ENCODE results near the gene ADCY2. TPM values are rescaled to one million over a fixed set of nuclear protein-coding genes. Genes with fewer than 3 reads are reported as not detected.

ADCY2 gene
- total RNA-seq, 1 experiment from 2014 or later: 31.3 TPM

DNA sequence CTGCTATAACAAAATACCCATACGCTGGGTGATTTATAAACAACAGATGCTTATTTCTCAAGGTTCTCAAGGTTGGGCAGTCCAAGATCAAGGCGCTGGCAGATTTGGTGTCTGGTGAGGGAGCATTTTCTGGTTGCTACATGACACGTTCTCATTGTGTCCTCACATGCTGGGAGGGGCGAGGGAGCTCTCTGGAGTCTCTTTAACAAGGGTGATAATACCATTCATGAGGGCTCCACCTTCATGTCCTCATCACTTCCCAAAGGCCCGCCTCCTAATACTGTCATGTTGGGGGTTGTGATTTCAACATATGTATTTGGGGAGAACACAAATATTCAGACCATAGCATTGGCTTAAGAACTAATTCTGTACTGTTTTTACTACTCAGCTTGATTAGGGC, 450.4 kb downstream of the ADCY2 start:
- Histone ChIP-seq H3K27me3 (ENCODE audit: insufficient read depth, low read length) (peaks cover 4% of the 10 kb centered on the region), H2AFZ (ENCODE audit: low read length) (no peak overlapping the region), H3K79me1 (ENCODE audit: insufficient read depth, low read depth, low read length, poor library complexity, severe bottlenecking) (no peaks in the 10 kb centered on the region), H4K91ac (ENCODE audit: insufficient read length, low read depth, low read length) (no peak overlapping the region), H4K20me1 (ENCODE audit: control insufficient read depth, insufficient read depth, insufficient read length) (no peaks in the 10 kb centered on the region), H3T11ph (ENCODE audit: low read length) (no peak overlapping the region), H3K18ac (ENCODE audit: insufficient read length, low read depth, low read length) (no peak overlapping the region), H3K9me3 (ENCODE audit: control insufficient read depth, low read depth, low read length) (no peaks in the 10 kb centered on the region), H3K23me2 (ENCODE audit: insufficient read length, low read depth, low read length, poor library complexity, severe bottlenecking) (peaks cover 12% of the 10 kb centered on the region), H2AK5ac (ENCODE audit: insufficient read length, low read length) (no peak overlapping the region), H2BK5ac (ENCODE audit: insufficient read length, low read length) (no peak overlapping the region), H2BK15ac (ENCODE audit: low read depth, low read length) (no peak overlapping the region), H3K27ac (ENCODE audit: insufficient read length, low read depth, low read length) (no peak overlapping the region), H3K4ac (ENCODE audit: low read depth, low read length) (no peak overlapping the region), H3K23ac (ENCODE audit: insufficient read length, low read depth, low read length) (no peak overlapping the region), H2BK12ac (ENCODE audit: insufficient read length, low read depth, low read length) (no peak overlapping the region), H2BK20ac (ENCODE audit: low read depth, low read length, poor library complexity, severe bottlenecking) (no peak overlapping the region), H3K9ac (ENCODE audit: extremely low read depth, insufficient read length, low read length) (no peak overlapping the region), H3K56ac (ENCODE audit: insufficient read length, low read depth, low read length) (no peak overlapping the region), H4K5ac (ENCODE audit: insufficient read length, low read depth, low read length) (no peak overlapping the region), H3K79me2 (ENCODE audit: insufficient read depth, low read length) (no peaks in the 10 kb centered on the region), H3K14ac (ENCODE audit: insufficient read depth, low read length) (no peak overlapping the region), H3K4me1 (ENCODE audit: insufficient read depth, low read length) (no peaks in the 10 kb centered on the region), H3K4me2 (ENCODE audit: insufficient read depth, insufficient read length, low read length) (no peak overlapping the region), H2BK120ac (ENCODE audit: low read depth, low read length, poor library complexity, severe bottlenecking) (no peak overlapping the region), H4K8ac (replicated peaks; ENCODE audit: insufficient read length, low read depth, low read length) (no peak overlapping the region)
- TF ChIP-seq, protein P1, sequence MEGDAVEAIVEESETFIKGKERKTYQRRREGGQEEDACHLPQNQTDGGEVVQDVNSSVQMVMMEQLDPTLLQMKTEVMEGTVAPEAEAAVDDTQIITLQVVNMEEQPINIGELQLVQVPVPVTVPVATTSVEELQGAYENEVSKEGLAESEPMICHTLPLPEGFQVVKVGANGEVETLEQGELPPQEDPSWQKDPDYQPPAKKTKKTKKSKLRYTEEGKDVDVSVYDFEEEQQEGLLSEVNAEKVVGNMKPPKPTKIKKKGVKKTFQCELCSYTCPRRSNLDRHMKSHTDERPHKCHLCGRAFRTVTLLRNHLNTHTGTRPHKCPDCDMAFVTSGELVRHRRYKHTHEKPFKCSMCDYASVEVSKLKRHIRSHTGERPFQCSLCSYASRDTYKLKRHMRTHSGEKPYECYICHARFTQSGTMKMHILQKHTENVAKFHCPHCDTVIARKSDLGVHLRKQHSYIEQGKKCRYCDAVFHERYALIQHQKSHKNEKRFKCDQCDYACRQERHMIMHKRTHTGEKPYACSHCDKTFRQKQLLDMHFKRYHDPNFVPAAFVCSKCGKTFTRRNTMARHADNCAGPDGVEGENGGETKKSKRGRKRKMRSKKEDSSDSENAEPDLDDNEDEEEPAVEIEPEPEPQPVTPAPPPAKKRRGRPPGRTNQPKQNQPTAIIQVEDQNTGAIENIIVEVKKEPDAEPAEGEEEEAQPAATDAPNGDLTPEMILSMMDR (conservative IDR thresholded peaks at IDR 0.05): no peak
- Mint-ChIP-seq H3K4me3 (no peak overlapping the region), H3K9me3 (0 out of 5 replicates have a peak, but pooled peaks cover 0 to 2% of the 10 kb centered on the region in 2 experiments), H3K27me3 (ENCODE audit: low read depth) (peaks cover 28% of the 10 kb centered on the region), H3K27ac (no peak overlapping the region), H3K36me3 (ENCODE audit: insufficient read depth in 1 of 3, low read depth in 3 of 3) (peaks cover 0 to 3% (median 0%) of the 10 kb centered on the region in 3 experiments; a peak in 1 of 7 replicates), H3K4me1 (peaks cover 9 to 11% of the 10 kb centered on the region in 2 experiments)
- no CpG with 5 or more reads among the region's 5 CpGs for WGBS (ENCODE audit: extremely low coverage, insufficient read length, low lambda C conversion rate)
- no peak for DNase-seq

All from H9 (cell line).